Ascending aorta (tissue), 2 donors: ENCODE results near the gene ZNF641. TPM values are rescaled to one million over a fixed set of nuclear protein-coding genes. Genes with fewer than 3 reads are reported as not detected.

Source experiments
- DNase-seq, 2 donors: peaks; one replicate each; pipeline ENCODE4 v3.0.0-alpha.2; 2019; ENCODE audit warnings: low spot score in 2 of 2
- H3K27ac ChIP-seq, 2 donors: fragments of 200-600 bp; sonication (generic); one replicate each; pipeline ENCODE4 v1.5.1; 2016 to 2017; ENCODE audit warnings: mild to moderate bottlenecking in 1 of 2
- H3K27me3 ChIP-seq: fragments of 200-600 bp; sonication (generic); one replicate; pipeline ENCODE4 v1.5.1; 2017
- H3K36me3 ChIP-seq, 2 donors: fragments of 200-600 bp; sonication (generic); one replicate each; pipeline ENCODE4 v1.5.1; 2016
- H3K4me1 ChIP-seq, 2 donors: fragments of 200-600 bp; sonication (generic); one replicate each; pipeline ENCODE4 v1.5.1; 2016 to 2017; ENCODE audit warnings: mild to moderate bottlenecking in 1 of 2
- H3K4me3 ChIP-seq, 2 donors: fragments of 200-600 bp; sonication (generic); one replicate each; pipeline ENCODE4 v1.5.1; 2016 to 2017; ENCODE audit warnings: mild to moderate bottlenecking in 1 of 2
- H3K9me3 ChIP-seq, 2 donors: fragments of 200-600 bp; sonication (generic); one replicate each; pipeline ENCODE4 v1.5.1; 2016
- intact Hi-C: fragments of 100-400 bp; cut with DNase I; formaldehyde crosslinking; loops from one replicate; pipeline ENCODE4 v1.15.1; 2023
- total RNA-seq: library from RNA; depleted of rRNA; stranded (reverse); fragments of >200 nt; gene quantifications from one replicate; pipeline ENCODE4 v1.1.0, GENCODE V29; 2016
- TF ChIP-seq, protein P1 (sequence below), 3 experiments: fragments of 200-600 bp in 2 of 3; fragments of 450-650 bp in 1 of 3; sonication (generic) in 2 of 3; IDR thresholded peaks; one replicate each; pipeline ENCODE4 v1.5.1; 2016 to 2019; ENCODE audit warnings: antibody characterized with exemption in 3 of 3, mild to moderate bottlenecking in 1 of 3, moderate library complexity in 1 of 3

ZNF641 gene
- total RNA-seq, 1 donor from 2014 or later: 10.9 TPM

DNA sequence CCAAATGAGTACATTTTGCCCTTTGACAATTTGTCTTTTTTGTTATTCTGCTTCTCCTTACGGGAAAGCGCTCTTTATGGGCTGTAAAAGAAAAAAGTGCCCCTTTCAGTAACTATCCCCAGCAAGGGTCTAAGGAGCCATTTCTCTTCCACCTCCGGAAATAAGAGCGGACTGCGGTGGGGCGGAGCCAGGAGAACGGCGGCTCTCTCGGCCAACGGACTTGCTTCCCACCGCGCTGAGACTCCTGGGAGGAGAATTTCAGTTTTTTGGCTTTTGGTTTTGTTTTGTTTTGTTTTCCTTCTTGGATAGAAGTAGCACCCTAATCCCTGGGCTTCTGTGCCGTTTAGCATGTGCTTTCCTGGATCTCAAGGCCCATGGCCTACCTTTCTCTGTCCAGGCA is 43.5 kb downstream of the ZNF641 start:
- no peak overlapping the region for H3K27ac ChIP-seq
- no peak for DNase-seq
- no peaks in the 10 kb centered on the region for H3K9me3 ChIP-seq
- H3K36me3 ChIP-seq: no peaks in the 10 kb centered on the region
- TF ChIP-seq, protein P1, sequence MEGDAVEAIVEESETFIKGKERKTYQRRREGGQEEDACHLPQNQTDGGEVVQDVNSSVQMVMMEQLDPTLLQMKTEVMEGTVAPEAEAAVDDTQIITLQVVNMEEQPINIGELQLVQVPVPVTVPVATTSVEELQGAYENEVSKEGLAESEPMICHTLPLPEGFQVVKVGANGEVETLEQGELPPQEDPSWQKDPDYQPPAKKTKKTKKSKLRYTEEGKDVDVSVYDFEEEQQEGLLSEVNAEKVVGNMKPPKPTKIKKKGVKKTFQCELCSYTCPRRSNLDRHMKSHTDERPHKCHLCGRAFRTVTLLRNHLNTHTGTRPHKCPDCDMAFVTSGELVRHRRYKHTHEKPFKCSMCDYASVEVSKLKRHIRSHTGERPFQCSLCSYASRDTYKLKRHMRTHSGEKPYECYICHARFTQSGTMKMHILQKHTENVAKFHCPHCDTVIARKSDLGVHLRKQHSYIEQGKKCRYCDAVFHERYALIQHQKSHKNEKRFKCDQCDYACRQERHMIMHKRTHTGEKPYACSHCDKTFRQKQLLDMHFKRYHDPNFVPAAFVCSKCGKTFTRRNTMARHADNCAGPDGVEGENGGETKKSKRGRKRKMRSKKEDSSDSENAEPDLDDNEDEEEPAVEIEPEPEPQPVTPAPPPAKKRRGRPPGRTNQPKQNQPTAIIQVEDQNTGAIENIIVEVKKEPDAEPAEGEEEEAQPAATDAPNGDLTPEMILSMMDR (IDR thresholded peaks at IDR 0.05): no peak
- no peaks in the 10 kb centered on the region for H3K4me1 ChIP-seq
- intact Hi-C loops: no loop called here
- no peak overlapping the region for H3K4me3 ChIP-seq
- H3K27me3 ChIP-seq: no peaks in the 10 kb centered on the region

DNA sequence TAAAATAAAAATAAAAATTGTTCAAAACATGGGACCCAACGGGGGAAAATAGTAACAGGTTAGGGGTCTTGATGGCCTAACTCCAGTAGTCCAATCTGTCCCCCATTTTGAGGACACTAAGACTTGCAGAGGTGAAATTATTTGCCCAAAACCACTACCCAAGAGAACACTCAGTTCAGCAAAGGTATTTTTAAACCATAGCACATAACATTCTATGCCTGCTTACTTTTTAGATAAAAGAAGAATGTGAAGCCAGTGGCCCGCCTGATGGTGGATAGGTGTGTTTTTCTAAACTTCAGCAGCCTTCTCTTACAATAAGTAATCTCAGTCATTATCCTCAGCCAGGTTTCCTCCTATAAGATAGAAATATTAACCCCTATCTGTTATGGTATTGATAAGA is 45.5 kb downstream of the ZNF641 start:
- DNase-seq: no peak
- H3K27ac ChIP-seq: no peak overlapping the region
- no peaks in the 10 kb centered on the region for H3K4me1 ChIP-seq
- TF ChIP-seq, protein P1 (IDR thresholded peaks at IDR 0.05): no peak
- no peaks in the 10 kb centered on the region for H3K27me3 ChIP-seq
- no peaks in the 10 kb centered on the region for H3K9me3 ChIP-seq
- intact Hi-C loops: no loop called here
- no peaks in the 10 kb centered on the region for H3K36me3 ChIP-seq
- H3K4me3 ChIP-seq: no peak overlapping the region

DNA sequence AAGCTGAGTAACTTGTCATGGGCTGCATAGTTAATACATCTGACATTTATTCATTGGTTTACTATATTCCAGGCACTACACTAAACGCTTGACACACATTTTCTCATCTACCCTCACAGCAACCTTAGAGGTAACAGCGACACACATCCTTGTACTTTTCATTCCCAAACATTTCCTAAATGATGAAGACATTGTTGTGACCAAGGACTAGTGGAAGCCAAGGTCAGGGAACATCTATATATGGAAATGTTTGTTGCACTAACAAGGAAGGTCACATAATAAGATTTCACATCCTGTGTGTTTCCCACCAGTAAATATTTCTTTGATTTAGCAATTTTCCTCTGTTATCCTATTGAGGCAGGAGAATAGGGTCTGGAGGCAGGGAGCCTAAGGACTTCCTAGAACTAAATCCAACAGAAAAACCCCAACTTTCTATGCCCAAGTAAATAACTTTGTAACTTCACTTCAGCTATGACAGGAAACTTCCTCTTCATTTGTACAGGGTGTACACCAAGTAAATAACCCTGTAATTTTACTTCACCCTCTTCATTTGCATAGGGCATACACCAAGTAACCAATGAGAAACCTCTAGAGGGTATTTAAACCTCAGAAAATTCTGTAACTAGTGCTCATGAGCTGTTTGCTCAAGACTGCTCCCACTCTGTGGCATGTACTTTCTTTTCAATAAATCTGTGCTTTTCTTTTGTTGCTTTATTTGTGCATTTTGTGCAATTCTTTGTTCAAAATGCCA is 48.4 kb downstream of the ZNF641 start:
- TF ChIP-seq, protein P1 (IDR thresholded peaks at IDR 0.05): no peak
- Histone ChIP-seq H3K4me3 (no peak overlapping the region), H3K36me3 (no peaks in the 10 kb centered on the region), H3K4me1 (no peaks in the 10 kb centered on the region), H3K27ac (no peak overlapping the region), H3K27me3 (no peaks in the 10 kb centered on the region), H3K9me3 (no peaks in the 10 kb centered on the region)
- intact Hi-C loops: no loop called here
- no peak for DNase-seq

DNA sequence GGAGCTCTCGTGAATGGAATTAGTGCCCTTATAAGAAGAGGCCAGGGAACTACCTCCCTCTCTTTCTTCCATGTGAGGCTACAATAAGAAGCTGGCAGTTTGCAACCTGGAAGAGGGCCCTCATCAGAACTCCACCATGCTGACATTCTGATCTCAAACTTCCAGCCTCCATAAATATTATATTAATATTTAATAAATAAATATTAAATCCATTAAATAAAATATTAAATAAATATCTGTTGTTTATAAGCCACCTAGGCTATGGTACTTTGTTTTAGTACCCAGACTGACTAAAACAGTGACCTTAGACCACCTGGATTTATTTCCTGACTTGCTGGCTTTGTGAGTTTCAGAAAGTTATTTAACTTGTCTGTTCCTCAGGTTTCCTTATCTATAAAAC is 49.9 kb downstream of the ZNF641 start:
- H3K36me3 ChIP-seq: no peaks in the 10 kb centered on the region
- intact Hi-C loops: no loop called here
- no peak for DNase-seq
- no peaks in the 10 kb centered on the region for H3K27me3 ChIP-seq
- TF ChIP-seq, protein P1 (IDR thresholded peaks at IDR 0.05): no peak
- no peaks in the 10 kb centered on the region for H3K9me3 ChIP-seq
- H3K4me1 ChIP-seq: no peaks in the 10 kb centered on the region
- H3K27ac ChIP-seq: no peak overlapping the region
- no peak overlapping the region for H3K4me3 ChIP-seq

DNA sequence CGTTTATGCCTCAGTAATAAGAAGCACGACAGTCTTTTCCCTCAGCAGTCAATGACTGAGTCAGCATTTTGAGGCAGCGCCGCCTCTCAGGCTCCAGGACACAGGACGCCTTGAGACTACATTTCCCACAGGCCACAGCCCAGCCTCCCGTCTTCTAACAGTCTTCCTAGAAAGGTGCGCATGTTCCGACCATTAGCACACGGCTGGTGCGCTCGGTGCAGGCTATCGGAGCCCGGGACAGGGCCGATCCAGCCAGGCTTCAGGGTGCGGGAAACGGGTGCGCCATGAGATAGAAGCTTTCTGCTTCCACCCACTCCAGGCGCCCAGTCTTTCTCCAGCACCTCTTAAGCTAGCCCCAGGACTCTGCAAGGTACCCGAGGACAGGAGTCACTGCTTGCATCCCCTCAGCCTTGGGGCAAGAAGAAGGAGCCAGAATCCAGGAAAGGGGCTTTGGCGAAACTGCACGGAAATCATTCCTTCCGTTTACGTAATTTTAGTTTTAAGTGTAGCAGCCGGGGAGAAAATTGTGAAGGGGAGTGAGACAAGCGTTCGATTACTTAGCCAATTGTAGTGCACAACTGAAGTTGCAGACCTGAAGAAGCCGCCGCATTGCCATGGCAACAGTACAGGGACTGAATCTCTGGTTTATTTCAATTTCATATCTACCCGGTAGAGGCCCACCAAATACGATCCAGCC is 54.0 kb downstream of the ZNF641 start:
- intact Hi-C loops: no loop called here
- Histone ChIP-seq H3K4me3 (peak overlapping the region; percentile 61 to 71), H3K27me3 (no peaks in the 10 kb centered on the region), H3K27ac (no peak overlapping the region), H3K9me3 (no peaks in the 10 kb centered on the region), H3K36me3 (no peaks in the 10 kb centered on the region), H3K4me1 (no peaks in the 10 kb centered on the region)
- TF ChIP-seq, protein P1 (IDR thresholded peaks at IDR 0.05): no peak
- DNase-seq: peak; percentile 32 to 83
